SK-N-SH (cell line): Measurements from ENCODE around the gene EBF4.

Experiments
- GABPA ChIP-seq: IDR thresholded peaks from 2 replicates; pipeline ENCODE4 v1.4.0; 2012; ENCODE audit warnings: low read depth, mild to moderate bottlenecking
- TF ChIP-seq, protein P1 (sequence below): IDR thresholded peaks from 2 replicates; pipeline ENCODE4 v1.6.1; 2012; ENCODE audit warnings: mild to moderate bottlenecking, low read depth, low read length, moderate library complexity
- TF ChIP-seq, protein P2 (sequence below): fragments of 200-600 bp; sonication (generic); IDR thresholded peaks from 2 replicates; pipeline ENCODE4 v1.6.1; 2017; ENCODE audit warnings: antibody characterized with exemption, mild to moderate bottlenecking, moderate library complexity

DNA sequence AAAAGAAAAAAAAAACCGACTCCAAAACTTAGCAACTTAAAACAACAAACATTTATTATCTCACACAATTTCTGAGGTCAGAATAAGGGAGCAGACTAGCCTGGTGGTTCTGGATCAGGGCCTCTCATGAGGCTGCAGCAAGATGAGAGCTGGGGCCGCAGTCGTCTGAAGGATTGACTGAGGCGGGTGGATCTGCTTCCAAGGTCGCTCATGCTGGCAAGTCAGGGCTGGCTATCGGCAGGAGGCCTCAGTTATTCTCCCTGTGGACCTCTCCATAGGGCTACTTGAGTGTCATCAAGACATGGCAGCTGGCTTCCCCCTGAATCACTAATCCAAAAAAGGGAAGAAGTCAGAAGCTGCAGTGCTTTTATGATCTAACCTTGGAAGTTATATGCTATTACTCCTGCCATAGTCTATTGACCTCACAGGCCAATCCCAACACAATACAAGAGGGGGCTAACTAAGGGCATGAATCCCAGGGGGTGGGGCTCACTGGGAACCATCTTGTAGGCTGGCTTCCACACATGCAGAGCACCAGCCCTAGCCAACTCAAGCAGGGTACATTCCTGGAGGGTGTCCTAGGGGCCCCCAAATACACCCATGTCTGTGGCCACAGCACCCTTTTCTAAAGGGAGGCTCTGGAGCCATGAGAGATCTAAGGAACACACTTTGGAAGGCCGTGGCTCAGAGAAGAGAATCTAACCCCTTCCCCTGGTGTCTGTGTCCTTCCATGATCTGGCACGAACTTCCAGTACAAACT, 11.3 kb downstream of the EBF4 start:
- TF ChIP-seq, protein P1, sequence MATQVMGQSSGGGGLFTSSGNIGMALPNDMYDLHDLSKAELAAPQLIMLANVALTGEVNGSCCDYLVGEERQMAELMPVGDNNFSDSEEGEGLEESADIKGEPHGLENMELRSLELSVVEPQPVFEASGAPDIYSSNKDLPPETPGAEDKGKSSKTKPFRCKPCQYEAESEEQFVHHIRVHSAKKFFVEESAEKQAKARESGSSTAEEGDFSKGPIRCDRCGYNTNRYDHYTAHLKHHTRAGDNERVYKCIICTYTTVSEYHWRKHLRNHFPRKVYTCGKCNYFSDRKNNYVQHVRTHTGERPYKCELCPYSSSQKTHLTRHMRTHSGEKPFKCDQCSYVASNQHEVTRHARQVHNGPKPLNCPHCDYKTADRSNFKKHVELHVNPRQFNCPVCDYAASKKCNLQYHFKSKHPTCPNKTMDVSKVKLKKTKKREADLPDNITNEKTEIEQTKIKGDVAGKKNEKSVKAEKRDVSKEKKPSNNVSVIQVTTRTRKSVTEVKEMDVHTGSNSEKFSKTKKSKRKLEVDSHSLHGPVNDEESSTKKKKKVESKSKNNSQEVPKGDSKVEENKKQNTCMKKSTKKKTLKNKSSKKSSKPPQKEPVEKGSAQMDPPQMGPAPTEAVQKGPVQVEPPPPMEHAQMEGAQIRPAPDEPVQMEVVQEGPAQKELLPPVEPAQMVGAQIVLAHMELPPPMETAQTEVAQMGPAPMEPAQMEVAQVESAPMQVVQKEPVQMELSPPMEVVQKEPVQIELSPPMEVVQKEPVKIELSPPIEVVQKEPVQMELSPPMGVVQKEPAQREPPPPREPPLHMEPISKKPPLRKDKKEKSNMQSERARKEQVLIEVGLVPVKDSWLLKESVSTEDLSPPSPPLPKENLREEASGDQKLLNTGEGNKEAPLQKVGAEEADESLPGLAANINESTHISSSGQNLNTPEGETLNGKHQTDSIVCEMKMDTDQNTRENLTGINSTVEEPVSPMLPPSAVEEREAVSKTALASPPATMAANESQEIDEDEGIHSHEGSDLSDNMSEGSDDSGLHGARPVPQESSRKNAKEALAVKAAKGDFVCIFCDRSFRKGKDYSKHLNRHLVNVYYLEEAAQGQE = no peak
- TF ChIP-seq, protein P2, sequence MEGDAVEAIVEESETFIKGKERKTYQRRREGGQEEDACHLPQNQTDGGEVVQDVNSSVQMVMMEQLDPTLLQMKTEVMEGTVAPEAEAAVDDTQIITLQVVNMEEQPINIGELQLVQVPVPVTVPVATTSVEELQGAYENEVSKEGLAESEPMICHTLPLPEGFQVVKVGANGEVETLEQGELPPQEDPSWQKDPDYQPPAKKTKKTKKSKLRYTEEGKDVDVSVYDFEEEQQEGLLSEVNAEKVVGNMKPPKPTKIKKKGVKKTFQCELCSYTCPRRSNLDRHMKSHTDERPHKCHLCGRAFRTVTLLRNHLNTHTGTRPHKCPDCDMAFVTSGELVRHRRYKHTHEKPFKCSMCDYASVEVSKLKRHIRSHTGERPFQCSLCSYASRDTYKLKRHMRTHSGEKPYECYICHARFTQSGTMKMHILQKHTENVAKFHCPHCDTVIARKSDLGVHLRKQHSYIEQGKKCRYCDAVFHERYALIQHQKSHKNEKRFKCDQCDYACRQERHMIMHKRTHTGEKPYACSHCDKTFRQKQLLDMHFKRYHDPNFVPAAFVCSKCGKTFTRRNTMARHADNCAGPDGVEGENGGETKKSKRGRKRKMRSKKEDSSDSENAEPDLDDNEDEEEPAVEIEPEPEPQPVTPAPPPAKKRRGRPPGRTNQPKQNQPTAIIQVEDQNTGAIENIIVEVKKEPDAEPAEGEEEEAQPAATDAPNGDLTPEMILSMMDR = no peak
- no peak for TF ChIP-seq GABPA
